Stimulated activated naive CD8-positive, alpha-beta T cell treated with anti-CD3 and anti-CD28 coated beads, Interleukin-15, Interleukin-2, amounts not matched to agents 100 U/mL and 50 U/mL, for 24 hours (primary cell): ENCODE measurements around the gene MCOLN1.
"Not testable (repeated sequence)": the region's sequence is repeated elsewhere in the genome, so short reads cannot be mapped to it uniquely, and the experiment has no call there.

ENCODE experiments used
- ATAC-seq: fragments of 150-1000 bp; cut with Tn5 transposase; one replicate; pipeline ENCODE4 v1.10.0; 2021
- DNase-seq: peaks from one replicate; pipeline ENCODE4 v3.0.0; 2021

Gene MCOLN1

DNA sequence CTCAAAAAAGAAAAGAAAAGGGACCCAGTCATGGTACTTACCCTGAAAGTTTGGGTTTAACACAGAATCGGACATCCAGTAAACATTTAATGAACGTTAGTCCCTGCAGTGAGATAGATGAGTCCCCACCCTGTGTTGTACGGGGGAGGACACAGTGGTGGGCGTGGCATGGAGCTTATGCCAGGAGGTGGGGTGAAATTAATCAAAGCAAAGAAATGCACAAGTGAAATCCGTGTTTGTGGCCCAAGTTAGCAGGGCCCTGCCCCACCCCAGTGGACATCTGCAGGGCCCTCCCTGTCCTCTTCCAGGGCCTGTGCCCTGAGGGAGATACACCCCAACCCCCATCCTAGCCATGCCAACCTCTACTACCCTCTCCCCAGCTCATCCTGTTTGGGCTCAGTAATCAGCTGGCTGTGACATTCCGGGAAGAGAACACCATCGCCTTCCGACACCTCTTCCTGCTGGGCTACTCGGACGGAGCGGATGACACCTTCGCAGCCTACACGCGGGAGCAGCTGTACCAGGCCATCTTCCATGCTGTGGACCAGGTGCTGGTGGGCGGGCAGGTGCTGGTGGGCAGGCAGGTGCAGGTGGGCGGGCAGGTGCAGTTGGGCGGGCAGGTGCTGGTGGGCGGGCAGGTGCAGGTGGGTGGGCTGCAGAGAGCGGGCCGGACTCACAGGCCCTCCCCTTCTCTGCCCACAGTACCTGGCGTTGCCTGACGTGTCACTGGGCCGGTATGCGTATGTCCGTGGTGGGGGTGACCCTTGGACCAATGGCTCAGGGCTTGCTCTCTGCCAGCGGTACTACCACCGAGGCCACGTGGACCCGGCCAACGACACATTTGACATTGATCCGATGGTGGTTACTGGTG is 3.9 kb downstream of the MCOLN1 start:
- no peak for DNase-seq
- no peak for ATAC-seq

DNA sequence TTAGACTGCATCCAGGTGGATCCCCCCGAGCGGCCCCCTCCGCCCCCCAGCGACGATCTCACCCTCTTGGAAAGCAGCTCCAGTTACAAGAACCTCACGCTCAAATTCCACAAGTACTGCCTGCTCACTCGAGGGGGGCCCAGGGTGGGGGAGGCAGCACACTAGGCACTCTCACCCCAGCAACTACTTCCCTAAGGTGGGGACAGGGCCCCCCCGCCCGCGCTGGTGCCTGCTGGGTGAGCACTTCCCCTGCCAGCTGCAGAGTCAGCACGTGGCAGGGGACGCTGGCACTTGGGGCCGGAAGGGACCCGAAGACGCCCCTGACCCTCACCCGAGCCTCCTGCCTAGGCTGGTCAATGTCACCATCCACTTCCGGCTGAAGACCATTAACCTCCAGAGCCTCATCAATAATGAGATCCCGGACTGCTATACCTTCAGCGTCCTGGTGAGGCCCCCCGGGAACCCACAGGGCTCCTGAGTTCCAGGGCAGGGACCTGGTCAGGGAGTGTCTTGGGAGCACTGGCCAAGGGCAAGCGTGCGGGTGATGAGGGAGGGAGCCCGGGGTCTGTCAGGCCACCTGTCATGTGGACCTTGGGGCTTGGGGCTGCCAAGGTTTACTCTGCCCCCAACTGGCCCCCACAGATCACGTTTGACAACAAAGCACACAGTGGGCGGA is 5.2 kb downstream of the MCOLN1 start:
- no peak for ATAC-seq
- DNase-seq: no peak

DNA sequence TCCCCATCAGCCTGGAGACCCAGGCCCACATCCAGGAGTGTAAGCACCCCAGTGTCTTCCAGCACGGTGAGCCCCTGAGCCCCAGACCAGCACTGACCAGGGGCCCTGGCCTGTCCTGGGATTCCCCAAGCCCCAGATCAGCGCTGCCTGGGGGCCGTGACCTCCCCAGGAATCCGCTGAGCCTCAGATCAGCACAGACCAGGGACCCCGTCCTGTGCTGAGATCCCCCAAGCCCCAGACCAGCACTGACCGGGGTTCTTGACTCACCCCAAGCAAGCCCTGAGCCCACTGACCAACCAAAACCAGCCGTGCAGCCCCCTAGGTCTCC is 5.7 kb downstream of the MCOLN1 start:
- DNase-seq (no peak), ATAC-seq (no peak)

DNA sequence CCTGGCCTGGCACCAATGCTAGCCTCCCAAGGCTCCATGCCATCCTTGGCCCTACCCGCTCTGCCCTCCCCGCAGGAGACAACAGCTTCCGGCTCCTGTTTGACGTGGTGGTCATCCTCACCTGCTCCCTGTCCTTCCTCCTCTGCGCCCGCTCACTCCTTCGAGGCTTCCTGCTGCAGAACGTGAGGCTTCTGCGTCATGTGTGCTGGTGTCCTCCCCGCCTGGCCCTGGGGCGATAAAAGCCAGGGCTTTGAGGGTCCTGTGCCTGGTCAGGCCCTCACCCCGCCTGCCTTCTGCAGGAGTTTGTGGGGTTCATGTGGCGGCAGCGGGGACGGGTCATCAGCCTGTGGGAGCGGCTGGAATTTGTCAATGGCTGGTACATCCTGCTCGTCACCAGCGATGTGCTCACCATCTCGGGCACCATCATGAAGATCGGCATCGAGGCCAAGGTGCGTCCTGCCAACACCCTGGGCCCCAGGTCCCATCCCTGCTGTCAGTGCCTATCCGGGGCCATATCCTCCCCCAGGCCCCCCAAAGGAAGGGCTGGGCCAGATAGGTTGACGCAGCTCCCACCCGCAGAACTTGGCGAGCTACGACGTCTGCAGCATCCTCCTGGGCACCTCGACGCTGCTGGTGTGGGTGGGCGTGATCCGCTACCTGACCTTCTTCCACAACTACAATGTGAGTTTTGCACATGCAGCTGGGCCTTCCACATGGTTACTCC is 6.3 kb downstream of the MCOLN1 start:
- DNase-seq: no peak
- no peak for ATAC-seq

- DNase-seq (no peak), ATAC-seq (no peak)
These were observed 6.8 kb downstream of the MCOLN1 start for GRCh38 chr19:7529246-7529600.

- ATAC-seq (no peak), DNase-seq (no peak)
These were observed 7.4 kb downstream of the MCOLN1 start for GRCh38 chr19:7529610-7530490.

DNA sequence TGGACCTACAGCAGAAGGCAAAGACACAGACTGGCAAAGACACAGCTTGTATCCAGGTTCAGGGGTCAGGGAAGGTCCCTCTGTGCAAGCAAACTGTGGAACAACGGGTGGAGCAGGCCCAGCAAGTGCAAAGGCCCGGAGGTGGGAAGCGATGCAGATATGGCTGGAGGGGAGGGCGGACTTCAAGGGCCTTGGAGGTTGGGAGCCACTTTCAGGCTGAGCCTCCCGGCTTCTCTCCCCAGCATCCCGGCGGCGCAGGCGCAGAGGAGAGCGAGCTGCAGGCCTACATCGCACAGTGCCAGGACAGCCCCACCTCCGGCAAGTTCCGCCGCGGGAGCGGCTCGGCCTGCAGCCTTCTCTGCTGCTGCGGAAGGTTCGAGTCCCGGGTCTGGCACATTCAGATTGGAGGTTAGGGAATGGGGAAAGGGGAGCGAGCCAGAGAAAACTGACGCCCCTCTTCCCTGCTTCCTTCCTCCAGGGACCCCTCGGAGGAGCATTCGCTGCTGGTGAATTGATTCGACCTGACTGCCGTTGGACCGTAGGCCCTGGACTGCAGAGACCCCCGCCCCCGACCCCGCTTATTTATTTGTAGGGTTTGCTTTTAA is 11.0 kb downstream of the MCOLN1 start:
- DNase-seq (peak; percentile 16), ATAC-seq (no peak)

GRCh38 chr19:7533925-7534480 is 11.6 kb downstream of the MCOLN1 start:
- ATAC-seq: peak; percentile 45
- DNase-seq: peak; percentile 85

GRCh38 chr19:7534531-7535046 is 12.2 kb downstream of the MCOLN1 start:
- ATAC-seq (peak; percentile 13), DNase-seq (peak; percentile 61)

GRCh38 chr19:7535047-7535997 is 12.9 kb downstream of the MCOLN1 start, which contains the start of gene PNPLA6:
Gene PNPLA6, plus strand, starts transcription at chr19:7535717. Its CDS starts 72 bp downstream, at chr19:7535789.
- ATAC-seq (peak; percentile 83), DNase-seq (peak; percentile 97)

GRCh38 chr19:7535998-7536695 is 13.7 kb downstream of the MCOLN1 start:
- ATAC-seq: no peak
- DNase-seq: no peak

GRCh38 chr19:7538990-7539389 is 16.6 kb downstream of the MCOLN1 start:
- DNase-seq, ATAC-seq: not testable (repeated sequence)

DNA sequence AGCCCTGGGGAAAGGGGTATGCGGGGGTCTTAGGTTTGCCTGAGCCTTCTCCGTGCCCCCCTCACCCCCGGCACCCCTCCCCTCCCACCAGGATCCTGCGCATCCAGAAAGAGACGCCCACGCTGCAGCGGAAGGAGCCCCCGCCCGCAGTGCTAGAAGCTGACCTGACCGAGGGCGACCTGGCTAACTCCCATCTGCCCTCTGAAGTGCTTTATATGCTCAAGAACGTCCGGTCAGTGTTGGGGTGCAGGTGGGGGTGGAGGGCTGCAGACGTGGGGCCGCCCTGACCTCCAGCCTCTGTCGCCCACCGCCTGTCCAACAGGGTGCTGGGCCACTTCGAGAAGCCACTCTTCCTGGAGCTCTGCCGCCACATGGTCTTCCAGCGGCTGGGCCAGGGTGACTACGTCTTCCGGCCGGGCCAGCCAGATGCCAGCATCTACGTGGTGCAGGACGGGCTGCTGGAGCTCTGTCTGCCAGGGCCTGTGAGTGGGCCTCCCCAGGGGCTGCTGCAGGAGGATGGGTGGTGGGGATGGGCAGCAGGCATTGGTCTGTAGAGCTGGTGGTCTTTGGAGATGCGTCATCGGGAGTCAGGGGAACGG is 17.5 kb downstream of the MCOLN1 start:
- no peak for ATAC-seq
- no peak for DNase-seq

- peak; percentile 62 for ATAC-seq
These were observed 18.5 kb downstream of the MCOLN1 start for GRCh38 chr19:7540761-7541474.

GRCh38 chr19:7541475-7541824 is 19.0 kb downstream of the MCOLN1 start:
- no peak for DNase-seq
- ATAC-seq: no peak

More at GRCh38 chr19:7540761-7541474, 18.5 kb downstream of the MCOLN1 start:
- DNase-seq: peak; percentile 67

- DNase-seq (no peak), ATAC-seq (no peak)
These were observed 19.5 kb downstream of the MCOLN1 start for GRCh38 chr19:7541828-7542443.

DNA sequence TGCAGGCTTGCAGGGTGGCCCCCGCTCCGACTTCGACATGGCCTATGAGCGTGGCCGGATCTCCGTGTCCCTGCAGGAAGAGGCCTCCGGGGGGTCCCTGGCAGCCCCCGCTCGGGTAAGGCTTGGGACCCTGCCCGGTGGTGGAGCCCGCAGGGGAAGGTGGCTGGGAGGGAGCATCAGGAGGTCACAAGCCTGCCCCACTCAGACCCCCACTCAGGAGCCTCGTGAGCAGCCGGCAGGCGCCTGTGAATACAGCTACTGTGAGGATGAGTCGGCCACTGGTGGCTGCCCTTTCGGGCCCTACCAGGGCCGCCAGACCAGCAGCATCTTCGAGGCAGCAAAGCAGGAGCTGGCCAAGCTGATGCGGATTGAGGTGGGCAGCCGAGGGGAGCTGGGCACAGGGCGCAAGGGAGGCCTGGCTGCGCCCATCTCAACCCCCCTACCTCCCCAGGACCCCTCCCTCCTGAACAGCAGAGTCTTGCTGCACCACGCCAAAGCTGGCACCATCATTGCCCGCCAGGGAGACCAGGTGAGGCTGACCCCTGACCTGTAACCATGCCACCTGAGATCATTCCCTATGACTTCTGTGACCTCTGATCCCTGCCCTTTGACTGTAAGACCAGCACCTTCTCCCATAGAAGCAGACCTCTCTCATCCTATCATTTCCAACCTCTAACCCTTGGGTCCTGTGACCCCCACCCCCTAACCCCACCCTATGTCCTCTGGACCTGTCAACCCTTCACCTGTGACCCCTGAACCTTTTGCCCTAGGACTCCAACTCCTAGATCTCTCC is 20.3 kb downstream of the MCOLN1 start:
- no peak for DNase-seq
- ATAC-seq: no peak
